Osteoblast (primary cell): ENCODE results near the gene ANKRD18A. TPM values are rescaled to one million over a fixed set of nuclear protein-coding genes. Genes with fewer than 3 reads are reported as not detected.
A peak's percentile ranks its signal among the peaks of the same experiment; 100 is the strongest.

Experiments used
- DNase-seq: peaks from one replicate; pipeline ENCODE4 v3.0.0; 2011; ENCODE audit warnings: low spot score, mixed read lengths; ENCODE audit not compliant: insufficient read length; ENCODE audit errors: missing footprints
- H2AFZ ChIP-seq: 2 replicates; pipeline ENCODE4 v1.6.0; 2011; ENCODE audit warnings: mild to moderate bottlenecking, low read length
- H3K27ac ChIP-seq: 2 replicates; pipeline ENCODE4 v1.5.1; 2011; ENCODE audit warnings: mild to moderate bottlenecking, low read depth, low read length, moderate library complexity
- H3K27me3 ChIP-seq: 2 replicates; pipeline ENCODE4 v1.6.0; 2012; ENCODE audit warnings: mild to moderate bottlenecking, control low read depth, inconsistent platforms, low read length, moderate library complexity; ENCODE audit not compliant: insufficient read depth
- H3K36me3 ChIP-seq: 2 replicates; pipeline ENCODE4 v1.5.1; 2011; ENCODE audit warnings: mild to moderate bottlenecking, low read length, control low read depth, moderate library complexity; ENCODE audit not compliant: insufficient read depth
- H3K4me1 ChIP-seq: 2 replicates; pipeline ENCODE4 v1.5.1; 2011; ENCODE audit warnings: mild to moderate bottlenecking, low read length, control low read depth, moderate library complexity; ENCODE audit not compliant: insufficient read depth
- H3K4me2 ChIP-seq: 2 replicates; pipeline ENCODE4 v1.6.0; 2011; ENCODE audit warnings: mild to moderate bottlenecking, low read length; ENCODE audit not compliant: insufficient read depth
- H3K4me3 ChIP-seq: fragments of 200-600 bp; sonication (generic); 3 replicates; pipeline ENCODE4 v1.5.1; 2012; ENCODE audit warnings: mild to moderate bottlenecking, low read length, inconsistent platforms; ENCODE audit not compliant: insufficient read depth
- H3K79me2 ChIP-seq: 2 replicates; pipeline ENCODE4 v1.6.0; 2012; ENCODE audit warnings: mild to moderate bottlenecking, low read length, control low read depth, inconsistent platforms; ENCODE audit not compliant: insufficient read depth
- H3K9me3 ChIP-seq: 2 replicates; pipeline ENCODE4 v1.5.1; 2011; ENCODE audit warnings: low read depth, low read length, control low read depth
- H4K20me1 ChIP-seq: 2 replicates; pipeline ENCODE4 v1.6.0; 2012; ENCODE audit warnings: mild to moderate bottlenecking, low read length, control low read depth; ENCODE audit not compliant: insufficient read depth
- CTCF ChIP-seq: IDR thresholded peaks from 2 replicates; pipeline ENCODE4 v1.5.1; 2011; ENCODE audit warnings: mild to moderate bottlenecking, low read depth, low read length, moderate library complexity; ENCODE audit errors: extremely low read depth
- total RNA-seq: library from RNA; depleted of rRNA; stranded (reverse); fragments of >200 nt; gene quantifications from 2 replicates; pipeline ENCODE4 v1.2.3, GENCODE V29; 2012

ANKRD18A gene
- total RNA-seq, 1 donor, result not detected

- no peaks in the 10 kb centered on the region for H3K79me2 ChIP-seq
- no peak overlapping the region for H2AFZ ChIP-seq
- no peaks in the 10 kb centered on the region for H3K4me1 ChIP-seq
- no peak overlapping the region for H3K4me2 ChIP-seq
- no peak overlapping the region for H3K27ac ChIP-seq
- TF ChIP-seq CTCF, result no peak
- no peaks in the 10 kb centered on the region for H3K27me3 ChIP-seq
- H3K9me3 ChIP-seq, result no peaks in the 10 kb centered on the region
- DNase-seq, result peak; percentile 31
- H4K20me1 ChIP-seq, result no peaks in the 10 kb centered on the region
- H3K36me3 ChIP-seq, result no peaks in the 10 kb centered on the region
- H3K4me3 ChIP-seq, result no peak overlapping the region
Observed at GRCh38 chr9:38639577-38639940, 19.2 kb upstream of the ANKRD18A start.

- Histone ChIP-seq H3K4me1 (no peaks in the 10 kb centered on the region), H3K36me3 (no peaks in the 10 kb centered on the region), H4K20me1 (no peaks in the 10 kb centered on the region), H3K79me2 (no peaks in the 10 kb centered on the region), H3K27ac (no peak overlapping the region), H3K9me3 (no peaks in the 10 kb centered on the region), H3K27me3 (no peaks in the 10 kb centered on the region), H3K4me2 (no peak overlapping the region), H3K4me3 (no peak overlapping the region), H2AFZ (no peak overlapping the region)
- peak; percentile 25 for DNase-seq
- no peak for TF ChIP-seq CTCF
Observed at GRCh38 chr9:38638881-38639576, 18.6 kb upstream of the ANKRD18A start.

GRCh38 chr9:38634315-38634714 is 13.9 kb upstream of the ANKRD18A start:
- H3K79me2 ChIP-seq, result no peaks in the 10 kb centered on the region

GRCh38 chr9:38629511-38629910 is 9.1 kb upstream of the ANKRD18A start:
- Histone ChIP-seq H3K27ac (no peak overlapping the region), H3K9me3 (no peaks in the 10 kb centered on the region), H4K20me1 (no peaks in the 10 kb centered on the region), H3K79me2 (no peaks in the 10 kb centered on the region), H3K4me1 (no peaks in the 10 kb centered on the region), H2AFZ (no peak overlapping the region), H3K4me2 (no peak overlapping the region), H3K27me3 (no peaks in the 10 kb centered on the region), H3K4me3 (no peak overlapping the region), H3K36me3 (no peaks in the 10 kb centered on the region)
- DNase-seq, result no peak
- TF ChIP-seq CTCF, result no peak

More at GRCh38 chr9:38634315-38634714, 13.9 kb upstream of the ANKRD18A start:
- DNase-seq, result no peak
- no peak for TF ChIP-seq CTCF
- H3K4me2 ChIP-seq, result no peak overlapping the region
- no peaks in the 10 kb centered on the region for H3K27me3 ChIP-seq
- H3K9me3 ChIP-seq, result no peaks in the 10 kb centered on the region
- H2AFZ ChIP-seq, result no peak overlapping the region
- no peaks in the 10 kb centered on the region for H3K36me3 ChIP-seq
- H3K4me1 ChIP-seq, result no peaks in the 10 kb centered on the region
- no peak overlapping the region for H3K4me3 ChIP-seq
- H3K27ac ChIP-seq, result no peak overlapping the region
- no peaks in the 10 kb centered on the region for H4K20me1 ChIP-seq
